Neuron (in vitro differentiated cells): ENCODE measurements around the gene ADGRA3.

Experiments used
- H2AFZ ChIP-seq: one replicate; pipeline ENCODE4 v1.6.1; 2013; ENCODE audit warnings: low read depth, mild to moderate bottlenecking, inconsistent platforms, low read length, moderate library complexity
- H3K27me3 ChIP-seq: one replicate; pipeline ENCODE4 v1.6.1; 2013; ENCODE audit warnings: low read length; ENCODE audit not compliant: insufficient read depth
- H3K36me3 ChIP-seq: one replicate; pipeline ENCODE4 v1.6.1; 2013; ENCODE audit warnings: low read length; ENCODE audit not compliant: insufficient read depth
- H3K4me1 ChIP-seq: one replicate; pipeline ENCODE4 v1.6.1; 2013; ENCODE audit warnings: low read length; ENCODE audit not compliant: insufficient read depth
- H3K4me3 ChIP-seq: 2 replicates; pipeline ENCODE4 v1.5.1; 2013; ENCODE audit warnings: mild to moderate bottlenecking, low read length, moderate library complexity
- H3K9me3 ChIP-seq: one replicate; pipeline ENCODE4 v1.6.1; 2013; ENCODE audit warnings: low read length

The ADGRA3 gene

DNA sequence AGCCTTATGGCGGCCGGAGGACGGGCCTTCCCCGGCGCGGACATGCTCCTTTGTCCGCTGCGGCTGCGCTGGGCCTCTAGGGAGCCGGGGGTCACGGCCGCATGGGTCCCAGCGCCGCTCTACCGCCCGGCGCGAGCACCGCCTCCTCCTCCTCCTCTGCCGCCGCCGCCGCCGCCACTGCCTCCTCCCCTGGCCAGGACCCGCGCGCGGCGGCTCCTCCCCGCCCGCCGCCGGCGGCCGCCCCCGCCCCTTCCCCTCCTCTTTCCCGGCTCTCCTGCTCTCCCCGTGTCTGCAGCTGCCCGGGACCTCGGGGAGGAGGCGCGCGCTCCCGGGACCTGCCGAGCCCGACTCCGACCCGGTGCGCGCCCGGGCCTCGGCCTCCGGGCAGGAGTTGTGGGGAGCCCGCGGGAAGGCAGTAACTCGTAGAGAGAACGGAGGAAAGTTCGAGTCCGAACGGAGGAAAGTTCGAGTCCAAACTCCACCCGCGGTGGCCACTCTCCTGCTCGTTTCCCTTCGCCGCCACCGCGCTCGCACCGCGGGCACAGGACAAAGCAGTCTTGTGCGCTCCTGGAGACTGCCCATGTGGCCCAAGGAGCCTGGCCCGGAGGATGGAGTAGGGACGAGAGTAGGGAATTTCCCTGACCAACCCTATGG lies at the start of gene ADGRA3:
Gene ADGRA3 (minus strand): TSS at position 179 of the 654 bp plus-strand sequence. CDS start 282 bp downstream, outside the sequence.
- H3K9me3 ChIP-seq: peaks cover 2% of the 10 kb centered on the region
- H3K4me1 ChIP-seq: peaks cover 9% of the 10 kb centered on the region
- peak within 1 kb of the TSS; percentile 91 for H2AFZ ChIP-seq
- H3K4me3 ChIP-seq: peak within 1 kb of the TSS; percentile 64
- H3K36me3 ChIP-seq: no peaks in the 10 kb centered on the region
- no peaks in the 10 kb centered on the region for H3K27me3 ChIP-seq

DNA sequence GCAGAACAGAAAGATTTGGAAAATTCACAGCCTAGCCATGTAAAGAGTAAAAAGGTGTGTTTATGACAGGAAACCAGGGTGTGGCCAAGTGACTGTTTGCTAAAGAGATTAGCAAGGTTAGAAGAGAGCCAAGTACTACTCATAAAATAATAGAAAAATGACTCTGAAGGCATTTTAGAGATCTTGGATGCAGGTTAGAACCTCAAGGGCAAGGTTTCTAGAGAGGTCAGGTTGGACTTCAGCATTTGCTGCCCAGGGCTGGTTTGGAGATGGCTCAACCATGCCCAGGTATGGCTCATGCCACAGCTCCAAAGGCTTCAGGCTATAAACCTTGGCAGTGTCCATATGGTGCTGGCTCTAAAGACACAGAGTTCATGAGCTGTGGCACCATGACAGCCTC lies 40.6 kb upstream of the ADGRA3 start:
- Histone ChIP-seq H3K27me3 (no peaks in the 10 kb centered on the region), H2AFZ (no peak overlapping the region), H3K9me3 (no peaks in the 10 kb centered on the region), H3K4me1 (no peaks in the 10 kb centered on the region), H3K4me3 (no peak overlapping the region), H3K36me3 (no peaks in the 10 kb centered on the region)

DNA sequence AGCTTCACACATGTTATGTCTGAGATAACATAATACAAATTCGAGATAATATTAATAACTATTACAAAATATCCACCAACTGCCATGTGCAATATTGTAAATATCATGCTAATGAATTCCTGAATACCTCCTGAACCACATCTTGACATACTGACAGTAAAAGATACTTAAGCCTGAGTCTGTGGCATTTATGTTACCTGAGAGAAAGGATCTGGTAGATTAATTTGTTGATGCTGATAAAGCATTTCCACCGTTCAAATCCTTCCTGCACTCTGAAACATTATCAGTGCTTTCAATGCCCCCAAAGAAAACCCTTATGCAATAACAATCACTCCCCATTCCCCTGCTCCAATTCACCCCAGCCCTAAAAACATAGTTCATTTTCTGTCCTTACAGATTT lies 38.8 kb upstream of the ADGRA3 start:
- no peaks in the 10 kb centered on the region for H3K27me3 ChIP-seq

GRCh38 chr4:22553560-22553959 lies 37.7 kb upstream of the ADGRA3 start:
- Histone ChIP-seq H3K36me3 (no peaks in the 10 kb centered on the region), H3K4me3 (no peak overlapping the region), H3K27me3 (no peaks in the 10 kb centered on the region), H2AFZ (no peak overlapping the region), H3K4me1 (no peaks in the 10 kb centered on the region), H3K9me3 (no peaks in the 10 kb centered on the region)

More for the DNA sequence above, 38.8 kb upstream of the ADGRA3 start:
- Histone ChIP-seq H3K4me1 (no peaks in the 10 kb centered on the region), H3K36me3 (no peaks in the 10 kb centered on the region), H3K9me3 (no peaks in the 10 kb centered on the region), H3K4me3 (no peak overlapping the region), H2AFZ (no peak overlapping the region)

DNA sequence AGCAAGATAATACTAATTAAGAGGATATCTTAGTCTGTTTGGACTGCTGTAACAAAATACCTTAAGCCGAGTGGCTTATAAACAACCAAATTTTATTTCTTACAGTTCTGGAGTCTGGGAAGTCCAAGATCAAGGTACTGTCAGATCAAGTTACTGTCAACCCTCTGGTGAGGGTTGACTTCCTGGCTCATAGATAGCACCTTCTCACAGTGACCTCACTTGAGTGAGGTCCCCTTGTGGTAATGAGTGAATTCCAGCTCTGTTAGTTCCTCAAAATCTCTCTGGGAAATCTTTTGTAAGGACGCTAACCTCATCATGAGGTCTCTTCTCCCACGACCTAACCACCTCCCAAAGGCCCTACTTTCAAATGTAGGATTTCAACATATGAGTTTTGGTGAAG lies 36.9 kb upstream of the ADGRA3 start:
- Histone ChIP-seq H3K36me3 (no peaks in the 10 kb centered on the region), H3K9me3 (no peaks in the 10 kb centered on the region), H3K4me1 (no peaks in the 10 kb centered on the region), H3K27me3 (no peaks in the 10 kb centered on the region), H2AFZ (no peak overlapping the region), H3K4me3 (no peak overlapping the region)

DNA sequence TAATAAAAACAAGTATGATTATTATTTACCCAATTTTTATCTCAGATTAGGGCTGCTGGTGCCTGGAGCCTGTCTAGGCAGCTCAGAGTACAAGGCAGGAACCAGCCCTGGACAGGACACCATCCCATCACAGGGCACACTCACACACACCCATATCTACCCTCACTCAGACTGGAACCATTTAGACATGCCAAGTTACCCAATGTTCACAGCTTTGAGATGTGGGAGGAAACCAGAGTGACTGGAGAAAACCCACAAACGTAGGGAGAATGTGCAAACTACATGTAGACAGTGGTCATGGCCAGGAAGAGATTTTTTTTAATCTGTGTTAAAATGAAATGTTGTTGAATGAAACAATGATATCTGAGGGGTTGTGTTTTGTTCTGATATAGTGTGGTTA lies 35.7 kb upstream of the ADGRA3 start:
- Histone ChIP-seq H3K9me3 (no peaks in the 10 kb centered on the region), H2AFZ (no peak overlapping the region), H3K36me3 (no peaks in the 10 kb centered on the region), H3K27me3 (no peaks in the 10 kb centered on the region), H3K4me3 (no peak overlapping the region), H3K4me1 (no peaks in the 10 kb centered on the region)

GRCh38 chr4:22546299-22546698 lies 30.4 kb upstream of the ADGRA3 start:
- no peaks in the 10 kb centered on the region for H3K27me3 ChIP-seq
- H3K4me3 ChIP-seq: no peak overlapping the region
- H2AFZ ChIP-seq: no peak overlapping the region
- H3K4me1 ChIP-seq: no peaks in the 10 kb centered on the region
- peaks cover 3% of the 10 kb centered on the region for H3K9me3 ChIP-seq
- no peaks in the 10 kb centered on the region for H3K36me3 ChIP-seq

DNA sequence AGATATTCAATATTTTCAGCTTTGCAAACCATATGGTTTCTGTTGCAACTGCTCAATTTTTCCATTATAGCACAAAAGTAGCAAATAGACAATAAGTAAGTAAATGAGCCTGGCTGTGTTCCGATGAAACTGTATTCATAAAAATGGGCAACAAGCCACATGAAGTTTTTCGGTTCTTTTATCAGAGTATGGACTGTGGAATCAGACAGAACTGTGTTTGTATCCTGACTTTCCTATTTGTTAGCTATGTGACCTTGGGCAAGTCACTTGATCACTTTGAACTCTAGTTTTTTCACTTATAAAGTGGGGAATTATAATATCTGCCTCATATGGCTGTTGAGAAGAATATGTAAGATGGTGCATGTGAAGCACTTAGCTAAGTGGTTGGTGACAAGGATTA lies 23.4 kb upstream of the ADGRA3 start:
- H3K4me3 ChIP-seq: no peak overlapping the region
- H3K9me3 ChIP-seq: no peaks in the 10 kb centered on the region
- H3K4me1 ChIP-seq: no peaks in the 10 kb centered on the region
- H3K36me3 ChIP-seq: no peaks in the 10 kb centered on the region
- no peaks in the 10 kb centered on the region for H3K27me3 ChIP-seq
- H2AFZ ChIP-seq: no peak overlapping the region

DNA sequence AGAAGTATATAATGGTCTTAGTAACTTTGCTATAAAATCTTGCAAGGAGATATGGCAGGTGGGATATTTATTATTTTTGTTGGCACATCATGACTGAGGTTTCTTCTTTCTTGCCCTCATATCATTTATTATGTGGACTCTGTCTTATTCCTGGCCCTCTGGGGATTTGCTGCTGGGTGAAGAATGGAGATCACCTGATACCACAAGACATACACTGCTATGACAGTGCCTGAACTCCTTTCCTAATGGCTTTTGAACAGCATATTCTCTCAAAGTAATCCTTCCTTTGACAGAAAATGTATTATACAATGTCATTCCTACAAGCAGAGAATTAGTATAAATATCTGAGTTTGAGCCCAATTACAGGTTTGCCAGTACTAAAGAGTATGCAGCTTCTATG lies 22.0 kb upstream of the ADGRA3 start:
- H3K36me3 ChIP-seq: no peaks in the 10 kb centered on the region
- no peak overlapping the region for H2AFZ ChIP-seq
- H3K9me3 ChIP-seq: peaks cover 1% of the 10 kb centered on the region
- no peak overlapping the region for H3K4me3 ChIP-seq
- no peaks in the 10 kb centered on the region for H3K27me3 ChIP-seq
- no peaks in the 10 kb centered on the region for H3K4me1 ChIP-seq

GRCh38 chr4:22534374-22534773 lies 18.5 kb upstream of the ADGRA3 start:
- H3K4me1 ChIP-seq: no peaks in the 10 kb centered on the region
- H3K36me3 ChIP-seq: no peaks in the 10 kb centered on the region
- no peak overlapping the region for H2AFZ ChIP-seq
- peaks cover 1% of the 10 kb centered on the region for H3K9me3 ChIP-seq
- H3K27me3 ChIP-seq: no peaks in the 10 kb centered on the region
- H3K4me3 ChIP-seq: no peak overlapping the region

- H3K36me3 ChIP-seq: no peaks in the 10 kb centered on the region
- H3K4me3 ChIP-seq: no peak overlapping the region
- no peaks in the 10 kb centered on the region for H3K27me3 ChIP-seq
- H2AFZ ChIP-seq: no peak overlapping the region
- peaks cover 1% of the 10 kb centered on the region for H3K9me3 ChIP-seq
- H3K4me1 ChIP-seq: no peaks in the 10 kb centered on the region
Observed at GRCh38 chr4:22532896-22533295, 17.0 kb upstream of the ADGRA3 start.

- Histone ChIP-seq H2AFZ (no peak overlapping the region), H3K27me3 (no peaks in the 10 kb centered on the region), H3K36me3 (no peaks in the 10 kb centered on the region), H3K9me3 (peaks cover 1% of the 10 kb centered on the region), H3K4me3 (no peak overlapping the region), H3K4me1 (no peaks in the 10 kb centered on the region)
Observed at GRCh38 chr4:22532117-22532516, 16.3 kb upstream of the ADGRA3 start.

DNA sequence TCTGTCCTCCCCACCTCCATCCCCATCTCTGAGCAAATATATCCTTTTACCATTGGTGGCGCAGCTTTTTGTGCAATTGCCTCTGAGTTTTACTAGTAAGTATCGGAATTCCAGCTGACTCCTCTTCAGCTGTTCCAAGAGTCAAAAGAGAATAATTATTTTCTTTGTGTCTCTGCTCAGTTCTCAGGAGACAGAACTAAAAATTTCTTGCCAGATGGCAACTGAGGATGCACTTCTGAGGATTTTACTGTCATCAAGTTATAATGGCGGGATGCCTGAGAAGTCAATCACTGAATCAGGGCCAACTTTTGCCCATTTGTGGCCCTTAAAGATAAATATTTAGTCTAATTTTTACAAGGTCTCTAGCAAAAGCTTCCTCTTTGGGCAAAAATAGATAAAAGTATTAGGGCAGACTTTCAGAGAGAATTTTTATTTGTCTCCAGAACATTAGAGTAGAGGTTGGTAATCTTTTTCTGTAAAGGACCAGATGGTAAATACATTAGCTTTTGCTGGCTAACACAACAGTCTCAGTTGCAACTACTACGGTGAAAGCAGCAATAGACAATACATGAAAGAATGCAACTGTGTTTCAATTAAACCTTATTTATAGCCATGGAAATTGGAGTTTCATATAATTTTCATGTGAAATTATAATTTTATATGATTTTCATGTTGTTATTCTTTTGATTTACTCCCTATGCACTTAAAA lies 15.6 kb upstream of the ADGRA3 start:
- H3K27me3 ChIP-seq: no peaks in the 10 kb centered on the region
- H2AFZ ChIP-seq: no peak overlapping the region
- H3K9me3 ChIP-seq: peaks cover 1% of the 10 kb centered on the region
- no peaks in the 10 kb centered on the region for H3K36me3 ChIP-seq
- H3K4me1 ChIP-seq: no peaks in the 10 kb centered on the region
- no peak overlapping the region for H3K4me3 ChIP-seq

- Histone ChIP-seq H3K27me3 (no peaks in the 10 kb centered on the region), H3K9me3 (no peaks in the 10 kb centered on the region), H3K4me3 (no peak overlapping the region), H3K36me3 (no peaks in the 10 kb centered on the region), H3K4me1 (no peaks in the 10 kb centered on the region), H2AFZ (no peak overlapping the region)
Observed at GRCh38 chr4:22524895-22525294, 9.0 kb upstream of the ADGRA3 start.
